Vagina (tissue), 2 donors: Measurements from ENCODE around the gene TYSND1. TPM values are rescaled to one million over a fixed set of nuclear protein-coding genes. Genes with fewer than 3 reads are reported as not detected.
"Not testable (repeated sequence)": the region's sequence is repeated elsewhere in the genome, so short reads cannot be mapped to it uniquely, and the experiment has no call there.

ENCODE experiments used
- DNase-seq, 2 donors: peaks; one replicate each; pipeline ENCODE4 v3.0.0-alpha.2; 2017; ENCODE audit errors: extremely low spot score in 2 of 2
- H3K27ac ChIP-seq: fragments of 200-600 bp; sonication (generic); one replicate; pipeline ENCODE4 v1.5.1; 2019
- H3K27me3 ChIP-seq: fragments of 200-600 bp; sonication (generic); one replicate; pipeline ENCODE4 v1.5.1; 2019
- H3K36me3 ChIP-seq, 2 donors: fragments of 200-600 bp; sonication (generic); one replicate each; pipeline ENCODE4 v1.5.1; 2017 to 2019
- H3K4me1 ChIP-seq: fragments of 200-600 bp; sonication (generic); one replicate; pipeline ENCODE4 v1.5.1; 2019
- H3K4me3 ChIP-seq, 2 donors: fragments of 200-600 bp; sonication (generic); 1 replicate in 1 of 2; 2 replicates in 1 of 2; pipeline ENCODE4 v1.5.1; 2016 to 2019
- H3K9me3 ChIP-seq: fragments of 200-600 bp; sonication (generic); one replicate; pipeline ENCODE4 v1.5.1; 2019
- POLR2A ChIP-seq, 2 donors: fragments of 450-650 bp; IDR thresholded peaks; one replicate each; pipeline ENCODE4 v1.6.1; 2017; ENCODE audit warnings: antibody characterized with exemption in 2 of 2, mild to moderate bottlenecking in 2 of 2, moderate library complexity in 2 of 2
- POLR2AphosphoS5 ChIP-seq, 2 donors: sonication (generic); formaldehyde crosslinking; IDR thresholded peaks; one replicate each; pipeline ENCODE4 v1.9.0; 2017; ENCODE audit warnings: antibody characterized with exemption in 2 of 2, mild to moderate bottlenecking in 2 of 2, low read depth in 1 of 2; ENCODE audit not compliant: insufficient read depth in 1 of 2
- intact Hi-C: fragments of 100-400 bp; cut with DNase I; formaldehyde crosslinking; loops from one replicate; pipeline ENCODE4 v1.15.1; 2023
- total RNA-seq: library from RNA; depleted of rRNA; stranded (reverse); fragments of >200 nt; gene quantifications from one replicate; pipeline ENCODE4 v1.2.3, GENCODE V29; 2016
- TF ChIP-seq, protein P1 (sequence below), 3 experiments: fragments of 450-650 bp in 2 of 3; fragments of 200-600 bp in 1 of 3; sonication (generic) in 1 of 3; IDR thresholded peaks; one replicate each; pipeline ENCODE4 v1.5.1; 2017 to 2019; ENCODE audit warnings: antibody characterized with exemption in 3 of 3, mild to moderate bottlenecking in 2 of 3, moderate library complexity in 2 of 3

TYSND1 gene
- total RNA-seq, 1 donor from 2014 or later = 15.7 TPM

DNA sequence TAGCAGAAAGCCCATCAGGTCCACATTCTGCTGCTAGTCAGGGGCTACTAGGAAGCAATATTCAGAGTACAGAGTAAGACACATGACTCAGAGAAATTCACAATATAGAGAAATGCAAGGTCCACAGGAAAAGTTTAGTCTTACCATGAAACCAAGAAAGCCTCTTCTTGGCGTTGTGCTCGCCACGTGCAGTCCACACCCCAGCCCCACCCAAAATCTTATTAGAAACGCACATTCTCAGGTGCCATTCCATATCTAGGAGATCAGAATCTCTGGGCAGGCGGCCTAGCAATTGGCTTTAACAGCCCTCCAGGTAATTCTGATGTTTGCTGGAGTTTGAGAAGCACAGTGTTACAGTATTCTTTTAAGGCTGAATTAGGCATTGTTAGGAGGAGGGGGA is 39.6 kb upstream of the TYSND1 start:
- Histone ChIP-seq H3K27me3 (no peaks in the 10 kb centered on the region), H3K4me1 (peaks cover 7% of the 10 kb centered on the region), H3K4me3 (no peak overlapping the region), H3K36me3 (no peaks in the 10 kb centered on the region), H3K27ac (no peak overlapping the region), H3K9me3 (no peaks in the 10 kb centered on the region)
- TF ChIP-seq, protein P1, sequence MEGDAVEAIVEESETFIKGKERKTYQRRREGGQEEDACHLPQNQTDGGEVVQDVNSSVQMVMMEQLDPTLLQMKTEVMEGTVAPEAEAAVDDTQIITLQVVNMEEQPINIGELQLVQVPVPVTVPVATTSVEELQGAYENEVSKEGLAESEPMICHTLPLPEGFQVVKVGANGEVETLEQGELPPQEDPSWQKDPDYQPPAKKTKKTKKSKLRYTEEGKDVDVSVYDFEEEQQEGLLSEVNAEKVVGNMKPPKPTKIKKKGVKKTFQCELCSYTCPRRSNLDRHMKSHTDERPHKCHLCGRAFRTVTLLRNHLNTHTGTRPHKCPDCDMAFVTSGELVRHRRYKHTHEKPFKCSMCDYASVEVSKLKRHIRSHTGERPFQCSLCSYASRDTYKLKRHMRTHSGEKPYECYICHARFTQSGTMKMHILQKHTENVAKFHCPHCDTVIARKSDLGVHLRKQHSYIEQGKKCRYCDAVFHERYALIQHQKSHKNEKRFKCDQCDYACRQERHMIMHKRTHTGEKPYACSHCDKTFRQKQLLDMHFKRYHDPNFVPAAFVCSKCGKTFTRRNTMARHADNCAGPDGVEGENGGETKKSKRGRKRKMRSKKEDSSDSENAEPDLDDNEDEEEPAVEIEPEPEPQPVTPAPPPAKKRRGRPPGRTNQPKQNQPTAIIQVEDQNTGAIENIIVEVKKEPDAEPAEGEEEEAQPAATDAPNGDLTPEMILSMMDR (IDR thresholded peaks at IDR 0.05) = no peak
- TF ChIP-seq POLR2AphosphoS5 (IDR thresholded peaks at IDR 0.05; ENCODE audit: insufficient read depth in 1 of 2, low read depth in 1 of 2) (no peak), POLR2A (IDR thresholded peaks at IDR 0.05) (no peak)
- intact Hi-C loops = no loop called here
- DNase-seq = no peak

DNA sequence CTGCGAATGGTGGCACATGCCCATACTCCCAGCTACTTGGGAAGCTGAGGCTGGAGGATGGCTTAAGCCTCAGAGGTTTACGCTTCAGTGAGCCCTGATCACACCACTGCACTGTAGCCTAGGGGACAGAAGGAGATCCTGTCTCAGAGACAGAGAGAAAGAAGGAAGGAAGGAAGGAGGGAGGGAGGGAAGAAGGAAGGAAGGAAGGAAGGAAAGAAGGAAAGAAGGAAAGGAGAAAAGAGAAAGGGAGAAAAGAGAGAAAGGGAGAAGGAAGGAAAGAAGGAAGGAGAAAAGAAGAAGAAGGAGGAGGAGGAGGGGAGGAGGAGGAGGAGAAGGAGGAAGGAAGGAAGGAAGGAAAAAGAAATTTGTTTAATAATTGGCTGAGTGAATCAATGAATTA is 36.8 kb upstream of the TYSND1 start:
- DNase-seq = no peak
- Histone ChIP-seq H3K9me3 (no peaks in the 10 kb centered on the region), H3K27me3 (no peaks in the 10 kb centered on the region), H3K4me3 (no peak overlapping the region), H3K4me1 (no peaks in the 10 kb centered on the region), H3K27ac (no peak overlapping the region), H3K36me3 (no peaks in the 10 kb centered on the region)
- intact Hi-C loops = no loop called here
- TF ChIP-seq POLR2A (IDR thresholded peaks at IDR 0.05) (no peak), POLR2AphosphoS5 (IDR thresholded peaks at IDR 0.05; ENCODE audit: insufficient read depth in 1 of 2, low read depth in 1 of 2) (no peak)
- TF ChIP-seq, protein P1 (IDR thresholded peaks at IDR 0.05) = no peak

DNA sequence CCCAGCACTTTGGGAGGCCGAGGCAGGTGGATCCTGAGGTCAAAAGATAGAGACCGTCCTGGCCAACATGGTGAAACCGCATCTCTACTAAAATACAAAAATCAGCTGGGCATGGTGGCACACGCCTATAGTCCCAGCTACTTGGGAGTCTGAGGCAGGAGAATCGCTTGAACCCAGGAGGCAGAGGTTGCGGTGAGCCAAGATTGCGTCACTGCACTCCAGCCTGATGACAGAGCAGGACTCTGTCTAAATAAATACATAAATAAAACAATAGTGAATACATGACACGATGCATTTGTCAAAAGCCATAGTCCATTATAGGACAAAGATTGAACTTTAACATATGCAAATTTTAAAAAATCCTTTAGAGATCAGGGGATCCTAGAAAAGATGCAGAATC is 32.7 kb upstream of the TYSND1 start:
- intact Hi-C loops, H3K36me3 ChIP-seq, H3K27me3 ChIP-seq, H3K9me3 ChIP-seq, H3K27ac ChIP-seq, DNase-seq, H3K4me3 ChIP-seq, H3K4me1 ChIP-seq: not testable (repeated sequence)

DNA sequence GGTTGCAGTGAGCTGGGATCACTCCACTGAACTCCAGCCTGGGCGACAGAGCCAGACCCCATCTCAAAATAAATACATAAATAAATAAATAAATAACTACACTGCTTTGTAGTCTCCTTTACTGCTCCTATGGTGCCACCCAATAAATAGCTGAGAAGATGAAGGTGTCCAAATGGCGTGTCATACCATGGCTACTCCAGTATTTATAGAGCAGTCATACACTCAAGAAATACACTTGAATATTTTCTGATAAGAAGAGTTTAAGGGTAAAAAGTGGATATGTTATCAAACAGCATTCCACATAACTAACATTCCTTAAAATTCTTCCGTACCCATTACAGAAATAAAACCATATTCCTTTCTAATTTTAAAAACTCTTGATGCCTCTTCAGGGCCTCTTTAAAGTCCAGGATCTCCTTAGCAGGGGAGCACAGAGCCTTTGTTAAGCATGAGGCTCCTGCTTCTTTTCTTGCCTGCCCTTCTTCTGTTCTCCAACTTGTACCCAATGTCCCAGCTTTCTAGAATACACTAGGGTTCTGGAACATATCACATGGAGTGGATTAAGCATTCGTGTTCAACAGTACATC is 31.7 kb upstream of the TYSND1 start:
- DNase-seq = no peak
- no peaks in the 10 kb centered on the region for H3K27me3 ChIP-seq
- H3K36me3 ChIP-seq = no peaks in the 10 kb centered on the region
- no peaks in the 10 kb centered on the region for H3K9me3 ChIP-seq
- no peak overlapping the region for H3K4me3 ChIP-seq
- TF ChIP-seq, protein P1 (IDR thresholded peaks at IDR 0.05) = no peak
- TF ChIP-seq POLR2AphosphoS5 (IDR thresholded peaks at IDR 0.05; ENCODE audit: insufficient read depth in 1 of 2, low read depth in 1 of 2) (no peak), POLR2A (IDR thresholded peaks at IDR 0.05) (no peak)
- no peaks in the 10 kb centered on the region for H3K4me1 ChIP-seq
- no peak overlapping the region for H3K27ac ChIP-seq
- intact Hi-C loops = no loop called here

DNA sequence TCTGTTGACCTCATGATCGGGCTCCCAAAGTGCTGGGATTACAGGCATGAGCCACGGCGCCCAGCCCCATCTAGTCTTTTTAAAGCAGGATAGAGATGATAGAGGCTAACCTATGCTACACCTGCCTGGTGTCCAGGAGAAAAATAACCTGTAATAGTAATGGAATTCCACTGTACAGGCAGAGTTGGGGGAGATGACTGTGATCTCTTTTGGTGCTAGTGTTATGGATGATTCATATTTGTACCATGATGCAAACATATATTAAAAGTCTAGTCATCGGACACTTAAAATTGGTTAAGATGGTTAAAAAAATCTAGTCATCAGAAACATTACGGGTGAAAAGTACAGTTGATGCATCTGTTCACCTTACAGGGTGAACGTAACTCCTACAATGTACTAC is 29.9 kb upstream of the TYSND1 start:
- TF ChIP-seq, protein P1 (IDR thresholded peaks at IDR 0.05) = no peak
- TF ChIP-seq POLR2A (IDR thresholded peaks at IDR 0.05) = no peak
- TF ChIP-seq POLR2AphosphoS5 (IDR thresholded peaks at IDR 0.05; ENCODE audit: insufficient read depth in 1 of 2, low read depth in 1 of 2) = no peak
- intact Hi-C loops = no loop called here
- no peak for DNase-seq
- no peaks in the 10 kb centered on the region for H3K9me3 ChIP-seq
- H3K4me3 ChIP-seq = no peak overlapping the region
- H3K27ac ChIP-seq = no peak overlapping the region
- no peaks in the 10 kb centered on the region for H3K27me3 ChIP-seq
- H3K4me1 ChIP-seq = no peaks in the 10 kb centered on the region
- H3K36me3 ChIP-seq = no peaks in the 10 kb centered on the region
